ENCODE measurements around the gene CFL2.

Gene CFL2

GRCh38 chr14:34688470-34689206 lies 25.8 kb downstream of the CFL2 start:
- Histone ChIP-seq H3K27me3 (ENCODE audit: control insufficient read depth, insufficient read depth, low read length) (no peaks in the 10 kb centered on the region), H3K4me2 (ENCODE audit: low read length) (no peak overlapping the region), H3K36me3 (ENCODE audit: insufficient read depth, low read length) (no peaks in the 10 kb centered on the region), H3K9me3 (replicated peaks; ENCODE audit: low read length) (no peaks in the 10 kb centered on the region), H3K4me1 (ENCODE audit: control insufficient read depth, insufficient read depth, low read length) (peaks cover 12% of the 10 kb centered on the region), H3K4me3 (ENCODE audit: low read length) (no peak overlapping the region), H3K9ac (ENCODE audit: low read depth, low read length) (no peak overlapping the region)

GRCh38 chr14:34685819-34686428 lies 28.5 kb downstream of the CFL2 start:
- Histone ChIP-seq H3K9ac (ENCODE audit: low read depth, low read length) (no peak overlapping the region), H3K4me1 (ENCODE audit: control insufficient read depth, insufficient read depth, low read length) (no peaks in the 10 kb centered on the region), H3K4me3 (ENCODE audit: low read length) (no peak overlapping the region), H3K9me3 (replicated peaks; ENCODE audit: low read length) (no peaks in the 10 kb centered on the region), H3K27me3 (ENCODE audit: control insufficient read depth, insufficient read depth, low read length) (no peaks in the 10 kb centered on the region), H3K36me3 (ENCODE audit: insufficient read depth, low read length) (no peaks in the 10 kb centered on the region), H3K4me2 (ENCODE audit: low read length) (no peak overlapping the region)

GRCh38 chr14:34684578-34684977 lies 29.8 kb downstream of the CFL2 start:
- Histone ChIP-seq H3K4me3 (ENCODE audit: low read length) (no peak overlapping the region), H3K4me2 (ENCODE audit: low read length) (no peak overlapping the region), H3K36me3 (ENCODE audit: insufficient read depth, low read length) (no peaks in the 10 kb centered on the region), H3K9me3 (replicated peaks; ENCODE audit: low read length) (no peaks in the 10 kb centered on the region), H3K27me3 (ENCODE audit: control insufficient read depth, insufficient read depth, low read length) (no peaks in the 10 kb centered on the region), H3K4me1 (ENCODE audit: control insufficient read depth, insufficient read depth, low read length) (no peaks in the 10 kb centered on the region), H3K9ac (ENCODE audit: low read depth, low read length) (no peak overlapping the region)

- H3K4me3 ChIP-seq (ENCODE audit: low read length), result no peak overlapping the region
- H3K9me3 ChIP-seq (replicated peaks; ENCODE audit: low read length), result no peaks in the 10 kb centered on the region
- H3K27me3 ChIP-seq (ENCODE audit: control insufficient read depth, insufficient read depth, low read length), result no peaks in the 10 kb centered on the region
- peaks cover 10% of the 10 kb centered on the region for H3K4me1 ChIP-seq (ENCODE audit: control insufficient read depth, insufficient read depth, low read length)
- H3K9ac ChIP-seq (ENCODE audit: low read depth, low read length), result no peak overlapping the region
- no peak overlapping the region for H3K4me2 ChIP-seq (ENCODE audit: low read length)
- no peaks in the 10 kb centered on the region for H3K36me3 ChIP-seq (ENCODE audit: insufficient read depth, low read length)
These were observed 31.5 kb downstream of the CFL2 start for GRCh38 chr14:34682787-34683321.

GRCh38 chr14:34680806-34681479 lies 33.5 kb downstream of the CFL2 start:
- peaks cover 10% of the 10 kb centered on the region for H3K4me1 ChIP-seq (ENCODE audit: control insufficient read depth, insufficient read depth, low read length)
- H3K9me3 ChIP-seq (replicated peaks; ENCODE audit: low read length), result no peaks in the 10 kb centered on the region
- H3K4me2 ChIP-seq (ENCODE audit: low read length), result no peak overlapping the region
- H3K27me3 ChIP-seq (ENCODE audit: control insufficient read depth, insufficient read depth, low read length), result no peaks in the 10 kb centered on the region
- no peak overlapping the region for H3K4me3 ChIP-seq (ENCODE audit: low read length)
- no peak overlapping the region for H3K9ac ChIP-seq (ENCODE audit: low read depth, low read length)
- no peaks in the 10 kb centered on the region for H3K36me3 ChIP-seq (ENCODE audit: insufficient read depth, low read length)

- no peaks in the 10 kb centered on the region for H3K9me3 ChIP-seq (replicated peaks; ENCODE audit: low read length)
- H3K4me3 ChIP-seq (ENCODE audit: low read length), result no peak overlapping the region
- H3K27me3 ChIP-seq (ENCODE audit: control insufficient read depth, insufficient read depth, low read length), result no peaks in the 10 kb centered on the region
- no peaks in the 10 kb centered on the region for H3K36me3 ChIP-seq (ENCODE audit: insufficient read depth, low read length)
- H3K9ac ChIP-seq (ENCODE audit: low read depth, low read length), result no peak overlapping the region
- peaks cover 10% of the 10 kb centered on the region for H3K4me1 ChIP-seq (ENCODE audit: control insufficient read depth, insufficient read depth, low read length)
- H3K4me2 ChIP-seq (ENCODE audit: low read length), result no peak overlapping the region
These were observed 35.7 kb downstream of the CFL2 start for GRCh38 chr14:34678735-34679134.

- H3K36me3 ChIP-seq (ENCODE audit: insufficient read depth, low read length), result no peaks in the 10 kb centered on the region
- H3K4me3 ChIP-seq (ENCODE audit: low read length), result peak overlapping the region; percentile 54
- H3K9ac ChIP-seq (ENCODE audit: low read depth, low read length), result peak overlapping the region; percentile 65
- H3K27me3 ChIP-seq (ENCODE audit: control insufficient read depth, insufficient read depth, low read length), result no peaks in the 10 kb centered on the region
- H3K4me2 ChIP-seq (ENCODE audit: low read length), result peak overlapping the region; percentile 74
- no peaks in the 10 kb centered on the region for H3K9me3 ChIP-seq (replicated peaks; ENCODE audit: low read length)
- H3K4me1 ChIP-seq (ENCODE audit: control insufficient read depth, insufficient read depth, low read length), result peaks cover 10% of the 10 kb centered on the region
These were observed 36.1 kb downstream of the CFL2 start for GRCh38 chr14:34678306-34678705.

GRCh38 chr14:34676516-34677211 lies 37.7 kb downstream of the CFL2 start:
- H3K27me3 ChIP-seq (ENCODE audit: control insufficient read depth, insufficient read depth, low read length), result no peaks in the 10 kb centered on the region
- H3K4me3 ChIP-seq (ENCODE audit: low read length), result no peak overlapping the region
- no peaks in the 10 kb centered on the region for H3K9me3 ChIP-seq (replicated peaks; ENCODE audit: low read length)
- H3K36me3 ChIP-seq (ENCODE audit: insufficient read depth, low read length), result no peaks in the 10 kb centered on the region
- no peak overlapping the region for H3K4me2 ChIP-seq (ENCODE audit: low read length)
- no peak overlapping the region for H3K9ac ChIP-seq (ENCODE audit: low read depth, low read length)
- H3K4me1 ChIP-seq (ENCODE audit: control insufficient read depth, insufficient read depth, low read length), result peaks cover 10% of the 10 kb centered on the region

GRCh38 chr14:34673702-34674101 lies 40.7 kb downstream of the CFL2 start:
- H3K9ac ChIP-seq (ENCODE audit: low read depth, low read length), result no peak overlapping the region
- H3K9me3 ChIP-seq (replicated peaks; ENCODE audit: low read length), result no peaks in the 10 kb centered on the region
- no peak overlapping the region for H3K4me3 ChIP-seq (ENCODE audit: low read length)
- no peaks in the 10 kb centered on the region for H3K27me3 ChIP-seq (ENCODE audit: control insufficient read depth, insufficient read depth, low read length)
- no peak overlapping the region for H3K4me2 ChIP-seq (ENCODE audit: low read length)
- H3K36me3 ChIP-seq (ENCODE audit: insufficient read depth, low read length), result no peaks in the 10 kb centered on the region
- H3K4me1 ChIP-seq (ENCODE audit: control insufficient read depth, insufficient read depth, low read length), result peaks cover 9% of the 10 kb centered on the region

- Histone ChIP-seq H3K4me1 (ENCODE audit: control insufficient read depth, insufficient read depth, low read length) (peaks cover 10% of the 10 kb centered on the region), H3K4me2 (ENCODE audit: low read length) (no peak overlapping the region), H3K27me3 (ENCODE audit: control insufficient read depth, insufficient read depth, low read length) (no peaks in the 10 kb centered on the region), H3K9ac (ENCODE audit: low read depth, low read length) (no peak overlapping the region), H3K36me3 (ENCODE audit: insufficient read depth, low read length) (no peaks in the 10 kb centered on the region), H3K9me3 (replicated peaks; ENCODE audit: low read length) (no peaks in the 10 kb centered on the region), H3K4me3 (ENCODE audit: low read length) (no peak overlapping the region)
These were observed 42.7 kb downstream of the CFL2 start for GRCh38 chr14:34671716-34672115.

- Histone ChIP-seq H3K9me3 (replicated peaks; ENCODE audit: low read length) (no peaks in the 10 kb centered on the region), H3K36me3 (ENCODE audit: insufficient read depth, low read length) (no peaks in the 10 kb centered on the region), H3K4me3 (ENCODE audit: low read length) (no peak overlapping the region), H3K27me3 (ENCODE audit: control insufficient read depth, insufficient read depth, low read length) (no peaks in the 10 kb centered on the region), H3K4me2 (ENCODE audit: low read length) (no peak overlapping the region), H3K9ac (ENCODE audit: low read depth, low read length) (no peak overlapping the region), H3K4me1 (ENCODE audit: control insufficient read depth, insufficient read depth, low read length) (peaks cover 23% of the 10 kb centered on the region)
These were observed 46.3 kb downstream of the CFL2 start for GRCh38 chr14:34668111-34668510.

Measured in skeletal muscle satellite cell (primary cell).